Measurements from ENCODE around the gene RARRES2.

Gene RARRES2

GRCh38 chr7:150376560-150376959, 35.1 kb upstream of the RARRES2 start:
- no peak for DNase-seq (ENCODE audit: low read depth in 2 of 2)

GRCh38 chr7:150375662-150376521, 34.5 kb upstream of the RARRES2 start:
- DNase-seq (ENCODE audit: low read depth in 2 of 2), result peak in 1 of 2 donors; percentile 25

GRCh38 chr7:150374472-150374871, 33.0 kb upstream of the RARRES2 start:
- DNase-seq (ENCODE audit: low read depth in 2 of 2), result no peak

- no peak for DNase-seq (ENCODE audit: low read depth in 2 of 2)
Observed at GRCh38 chr7:150374026-150374425, 32.6 kb upstream of the RARRES2 start.

GRCh38 chr7:150373049-150373801, 31.8 kb upstream of the RARRES2 start:
- no peak for DNase-seq (ENCODE audit: low read depth in 2 of 2)

- DNase-seq (ENCODE audit: low read depth in 2 of 2), result no peak
Observed at GRCh38 chr7:150372271-150373048, 31.0 kb upstream of the RARRES2 start.

- no peak for DNase-seq (ENCODE audit: low read depth in 2 of 2)
Observed at GRCh38 chr7:150371996-150372270, 30.5 kb upstream of the RARRES2 start.

- DNase-seq (ENCODE audit: low read depth in 2 of 2), result no peak
Observed at GRCh38 chr7:150371131-150371995, 29.9 kb upstream of the RARRES2 start.

- no peak for DNase-seq (ENCODE audit: low read depth in 2 of 2)
Observed at GRCh38 chr7:150370612-150371071, 29.2 kb upstream of the RARRES2 start.

- DNase-seq (ENCODE audit: low read depth in 2 of 2), result no peak
Observed at GRCh38 chr7:150369748-150370501, 28.5 kb upstream of the RARRES2 start.

- DNase-seq (ENCODE audit: low read depth in 2 of 2), result peak; percentile 44 to 53
Observed at GRCh38 chr7:150368884-150369747, 27.7 kb upstream of the RARRES2 start.

GRCh38 chr7:150368096-150368883, 26.9 kb upstream of the RARRES2 start, which contains the start of gene REPIN1:
REPIN1 (plus strand) TSS chr7:150368822; CDS start chr7:150369712, 890 bp downstream.
- peak; percentile 66 to 70 for DNase-seq (ENCODE audit: low read depth in 2 of 2)

GRCh38 chr7:150367677-150368095, 26.3 kb upstream of the RARRES2 start:
- no peak for DNase-seq (ENCODE audit: low read depth in 2 of 2)

GRCh38 chr7:150365673-150366398, 24.4 kb upstream of the RARRES2 start:
- DNase-seq (ENCODE audit: low read depth in 2 of 2), result no peak

- no peak for DNase-seq (ENCODE audit: low read depth in 2 of 2)
Observed at GRCh38 chr7:150365194-150365593, 23.8 kb upstream of the RARRES2 start.

- no peak for DNase-seq (ENCODE audit: low read depth in 2 of 2)
Observed at GRCh38 chr7:150363872-150364271, 22.4 kb upstream of the RARRES2 start.

- no peak for DNase-seq (ENCODE audit: low read depth in 2 of 2)
Observed at GRCh38 chr7:150363370-150363769, 21.9 kb upstream of the RARRES2 start.

Data from stimulated activated CD8-positive, alpha-beta memory T cell treated with anti-CD3 and anti-CD28 coated beads, Interleukin-15, amount 100 ng/mL, for 4 hours (primary cell).